HEK293 (cell line): Measurements from ENCODE around the gene CNGA4.
A peak's percentile ranks its signal among the peaks of the same experiment; 100 is the strongest.

Source experiments
- CTCF ChIA-PET: fragments of 350-600 bp; formaldehyde crosslinking; extraction: SDS; loops from one replicate; lab custom pipeline; 2021; ENCODE audit warnings: antibody characterized with exemption; lab: Yijun Ruan, JAX
- POLR2A ChIA-PET: fragments of 300-600 bp; formaldehyde crosslinking; extraction: SDS; loops from one replicate; lab custom pipeline; 2020; ENCODE audit warnings: antibody characterized with exemption, inconsistent platforms; lab: Yijun Ruan, JAX
- H3K27ac ChIP-seq: fragments of 200-500 bp; sonication (Bioruptor generic); 2 replicates; pipeline ENCODE4 v1.5.1; 2014; ENCODE audit warnings: low read depth, low read length, control low read depth, inconsistent platforms; ENCODE audit errors: extremely low read depth
- H3K36me3 ChIP-seq, 2 experiments: fragments of 200-500 bp in 1 of 2; sonication (Bioruptor generic) in 1 of 2; 1 replicate in 1 of 2; 2 replicates in 1 of 2; pipeline ENCODE4 v1.5.1; 2014 to 2017; ENCODE audit warnings: inconsistent platforms in 2 of 2, low read length in 2 of 2; ENCODE audit not compliant: control insufficient read depth in 2 of 2, insufficient read depth in 1 of 2
- H3K4me1 ChIP-seq: fragments of 200-500 bp; sonication (Bioruptor generic); 2 replicates; pipeline ENCODE4 v1.5.1; 2014; ENCODE audit warnings: mild to moderate bottlenecking, low read length, inconsistent platforms; ENCODE audit not compliant: control insufficient read depth, insufficient read depth
- H3K4me3 ChIP-seq: 2 replicates; pipeline ENCODE4 v1.5.1; 2011; ENCODE audit warnings: low read depth, mild to moderate bottlenecking, control low read depth, low read length, moderate library complexity
- H3K9me3 ChIP-seq: fragments of 200-500 bp; sonication (Bioruptor generic); 2 replicates; pipeline ENCODE4 v1.5.1; 2014; ENCODE audit warnings: low read depth, low read length, inconsistent platforms; ENCODE audit not compliant: control insufficient read depth, insufficient read depth
- GLIS1 ChIP-seq: fragments of 450-650 bp; formaldehyde crosslinking; IDR thresholded peaks from 2 replicates; pipeline ENCODE4 v1.5.1; 2016; ENCODE audit warnings: missing biosample characterization, missing genetic modification characterization
- HOXC10 ChIP-seq: sonication (generic); formaldehyde crosslinking; IDR thresholded peaks from 2 replicates; pipeline ENCODE4 v1.8.1; 2023; ENCODE audit warnings: mild to moderate bottlenecking, missing genetic modification reagents
- YY2 ChIP-seq: fragments of 450-650 bp; formaldehyde crosslinking; IDR thresholded peaks from 2 replicates; pipeline ENCODE4 v1.5.1; 2016; ENCODE audit warnings: missing biosample characterization, missing genetic modification characterization
- ZNF266 ChIP-seq: fragments of 450-650 bp; formaldehyde crosslinking; IDR thresholded peaks from 2 replicates; pipeline ENCODE4 v1.5.1; 2016; ENCODE audit warnings: missing biosample characterization, missing genetic modification characterization, low read depth
- ZNF341 ChIP-seq: fragments of 450-650 bp; formaldehyde crosslinking; IDR thresholded peaks from 2 replicates; pipeline ENCODE4; 2016; ENCODE audit warnings: low read depth, missing biosample characterization, missing genetic modification characterization
- ZNF473 ChIP-seq: fragments of 450-650 bp; formaldehyde crosslinking; IDR thresholded peaks from 2 replicates; pipeline ENCODE4 v1.5.1; 2017; ENCODE audit warnings: missing biosample characterization, missing genetic modification characterization
- ZNF549 ChIP-seq: fragments of 450-650 bp; IDR thresholded peaks from 2 replicates; pipeline ENCODE4 v1.5.1; 2018; ENCODE audit warnings: missing biosample characterization, missing genetic modification characterization, mild to moderate bottlenecking, inconsistent platforms, moderate library complexity
- ZNF555 ChIP-seq: fragments of 450-650 bp; formaldehyde crosslinking; conservative IDR thresholded peaks from 2 replicates; pipeline ENCODE4 v1.5.1; 2017; ENCODE audit warnings: missing biosample characterization, mild to moderate bottlenecking, missing genetic modification characterization, inconsistent platforms
- ZNF623 ChIP-seq: fragments of 450-650 bp; formaldehyde crosslinking; IDR thresholded peaks from 2 replicates; pipeline ENCODE4 v1.5.1; 2016; ENCODE audit warnings: missing biosample characterization, missing genetic modification characterization
- ZNF76 ChIP-seq: fragments of 450-650 bp; formaldehyde crosslinking; IDR thresholded peaks from 2 replicates; pipeline ENCODE4; 2016; ENCODE audit warnings: low read depth, missing biosample characterization, missing genetic modification characterization, borderline replicate concordance
- TF ChIP-seq, protein P1 (sequence below): fragments of 450-650 bp; formaldehyde crosslinking; IDR thresholded peaks from 2 replicates; pipeline ENCODE4 v1.5.1; 2016; ENCODE audit warnings: missing biosample characterization, missing genetic modification characterization, borderline replicate concordance
- TF ChIP-seq, protein P2 (sequence below): fragments of 450-650 bp; formaldehyde crosslinking; IDR thresholded peaks from 2 replicates; pipeline ENCODE4 v1.5.1; 2017; ENCODE audit warnings: missing biosample characterization, missing genetic modification characterization
- TF ChIP-seq, protein P3 (sequence below): fragments of 450-650 bp; formaldehyde crosslinking; IDR thresholded peaks from 2 replicates; pipeline ENCODE4; 2016; ENCODE audit warnings: missing biosample characterization, missing genetic modification characterization
- TF ChIP-seq, protein P4 (sequence below): fragments of 450-650 bp; formaldehyde crosslinking; IDR thresholded peaks from 2 replicates; pipeline ENCODE4 v1.5.1; 2017; ENCODE audit warnings: missing biosample characterization, missing genetic modification characterization
- TF ChIP-seq, protein P5 (sequence below): fragments of 450-650 bp; IDR thresholded peaks from 2 replicates; pipeline ENCODE4 v1.5.1; 2018; ENCODE audit warnings: missing biosample characterization, mild to moderate bottlenecking, missing genetic modification characterization

Gene CNGA4

DNA sequence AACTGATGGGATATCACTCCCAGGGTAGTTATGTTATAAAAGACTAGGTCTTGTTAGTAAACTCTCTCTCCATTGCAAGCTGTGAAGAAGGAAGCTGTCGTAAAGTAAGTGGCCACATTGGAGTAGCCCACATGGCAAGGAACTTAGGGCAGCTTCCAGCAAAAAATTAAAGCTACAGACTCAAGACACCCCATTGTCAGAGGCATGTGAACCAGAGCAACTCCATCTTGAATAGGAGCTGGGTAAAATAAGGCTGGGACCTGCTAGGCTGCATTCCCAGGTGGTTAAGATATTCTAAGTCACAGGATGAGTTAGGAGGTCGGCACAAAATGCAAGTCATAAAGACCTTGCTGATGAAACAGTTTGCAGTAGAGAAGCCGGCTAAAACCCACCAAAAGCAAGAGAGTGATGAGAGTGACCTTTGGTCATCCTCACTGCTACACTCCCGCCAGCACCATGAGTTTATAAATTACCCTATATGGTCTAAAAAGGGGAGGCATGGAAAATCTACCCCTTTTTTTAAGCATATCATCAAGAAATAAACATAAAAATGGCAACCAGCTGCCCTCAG lies 44.6 kb downstream of the CNGA4 start (continued):
- TF ChIP-seq, protein P1, sequence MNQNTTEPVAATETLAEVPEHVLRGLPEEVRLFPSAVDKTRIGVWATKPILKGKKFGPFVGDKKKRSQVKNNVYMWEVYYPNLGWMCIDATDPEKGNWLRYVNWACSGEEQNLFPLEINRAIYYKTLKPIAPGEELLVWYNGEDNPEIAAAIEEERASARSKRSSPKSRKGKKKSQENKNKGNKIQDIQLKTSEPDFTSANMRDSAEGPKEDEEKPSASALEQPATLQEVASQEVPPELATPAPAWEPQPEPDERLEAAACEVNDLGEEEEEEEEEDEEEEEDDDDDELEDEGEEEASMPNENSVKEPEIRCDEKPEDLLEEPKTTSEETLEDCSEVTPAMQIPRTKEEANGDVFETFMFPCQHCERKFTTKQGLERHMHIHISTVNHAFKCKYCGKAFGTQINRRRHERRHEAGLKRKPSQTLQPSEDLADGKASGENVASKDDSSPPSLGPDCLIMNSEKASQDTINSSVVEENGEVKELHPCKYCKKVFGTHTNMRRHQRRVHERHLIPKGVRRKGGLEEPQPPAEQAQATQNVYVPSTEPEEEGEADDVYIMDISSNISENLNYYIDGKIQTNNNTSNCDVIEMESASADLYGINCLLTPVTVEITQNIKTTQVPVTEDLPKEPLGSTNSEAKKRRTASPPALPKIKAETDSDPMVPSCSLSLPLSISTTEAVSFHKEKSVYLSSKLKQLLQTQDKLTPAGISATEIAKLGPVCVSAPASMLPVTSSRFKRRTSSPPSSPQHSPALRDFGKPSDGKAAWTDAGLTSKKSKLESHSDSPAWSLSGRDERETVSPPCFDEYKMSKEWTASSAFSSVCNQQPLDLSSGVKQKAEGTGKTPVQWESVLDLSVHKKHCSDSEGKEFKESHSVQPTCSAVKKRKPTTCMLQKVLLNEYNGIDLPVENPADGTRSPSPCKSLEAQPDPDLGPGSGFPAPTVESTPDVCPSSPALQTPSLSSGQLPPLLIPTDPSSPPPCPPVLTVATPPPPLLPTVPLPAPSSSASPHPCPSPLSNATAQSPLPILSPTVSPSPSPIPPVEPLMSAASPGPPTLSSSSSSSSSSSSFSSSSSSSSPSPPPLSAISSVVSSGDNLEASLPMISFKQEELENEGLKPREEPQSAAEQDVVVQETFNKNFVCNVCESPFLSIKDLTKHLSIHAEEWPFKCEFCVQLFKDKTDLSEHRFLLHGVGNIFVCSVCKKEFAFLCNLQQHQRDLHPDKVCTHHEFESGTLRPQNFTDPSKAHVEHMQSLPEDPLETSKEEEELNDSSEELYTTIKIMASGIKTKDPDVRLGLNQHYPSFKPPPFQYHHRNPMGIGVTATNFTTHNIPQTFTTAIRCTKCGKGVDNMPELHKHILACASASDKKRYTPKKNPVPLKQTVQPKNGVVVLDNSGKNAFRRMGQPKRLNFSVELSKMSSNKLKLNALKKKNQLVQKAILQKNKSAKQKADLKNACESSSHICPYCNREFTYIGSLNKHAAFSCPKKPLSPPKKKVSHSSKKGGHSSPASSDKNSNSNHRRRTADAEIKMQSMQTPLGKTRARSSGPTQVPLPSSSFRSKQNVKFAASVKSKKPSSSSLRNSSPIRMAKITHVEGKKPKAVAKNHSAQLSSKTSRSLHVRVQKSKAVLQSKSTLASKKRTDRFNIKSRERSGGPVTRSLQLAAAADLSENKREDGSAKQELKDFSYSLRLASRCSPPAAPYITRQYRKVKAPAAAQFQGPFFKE = no peak
- no peak for TF ChIP-seq ZNF473 (tag by site-specific recombination)
- TF ChIP-seq ZNF76 (tag by site-specific recombination) = no peak
- no peak for TF ChIP-seq ZNF266 (tag by site-specific recombination)
- TF ChIP-seq, protein P2, sequence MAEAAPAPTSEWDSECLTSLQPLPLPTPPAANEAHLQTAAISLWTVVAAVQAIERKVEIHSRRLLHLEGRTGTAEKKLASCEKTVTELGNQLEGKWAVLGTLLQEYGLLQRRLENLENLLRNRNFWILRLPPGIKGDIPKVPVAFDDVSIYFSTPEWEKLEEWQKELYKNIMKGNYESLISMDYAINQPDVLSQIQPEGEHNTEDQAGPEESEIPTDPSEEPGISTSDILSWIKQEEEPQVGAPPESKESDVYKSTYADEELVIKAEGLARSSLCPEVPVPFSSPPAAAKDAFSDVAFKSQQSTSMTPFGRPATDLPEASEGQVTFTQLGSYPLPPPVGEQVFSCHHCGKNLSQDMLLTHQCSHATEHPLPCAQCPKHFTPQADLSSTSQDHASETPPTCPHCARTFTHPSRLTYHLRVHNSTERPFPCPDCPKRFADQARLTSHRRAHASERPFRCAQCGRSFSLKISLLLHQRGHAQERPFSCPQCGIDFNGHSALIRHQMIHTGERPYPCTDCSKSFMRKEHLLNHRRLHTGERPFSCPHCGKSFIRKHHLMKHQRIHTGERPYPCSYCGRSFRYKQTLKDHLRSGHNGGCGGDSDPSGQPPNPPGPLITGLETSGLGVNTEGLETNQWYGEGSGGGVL (tag by site-specific recombination) = no peak
- TF ChIP-seq, protein P3, sequence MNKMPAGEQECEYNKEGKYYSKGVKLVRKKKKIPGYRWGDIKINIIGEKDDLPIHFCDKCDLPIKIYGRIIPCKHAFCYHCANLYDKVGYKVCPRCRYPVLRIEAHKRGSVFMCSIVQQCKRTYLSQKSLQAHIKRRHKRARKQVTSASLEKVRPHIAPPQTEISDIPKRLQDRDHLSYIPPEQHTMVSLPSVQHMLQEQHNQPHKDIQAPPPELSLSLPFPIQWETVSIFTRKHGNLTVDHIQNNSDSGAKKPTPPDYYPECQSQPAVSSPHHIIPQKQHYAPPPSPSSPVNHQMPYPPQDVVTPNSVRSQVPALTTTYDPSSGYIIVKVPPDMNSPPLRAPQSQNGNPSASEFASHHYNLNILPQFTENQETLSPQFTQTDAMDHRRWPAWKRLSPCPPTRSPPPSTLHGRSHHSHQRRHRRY = no peak
- no peak for TF ChIP-seq GLIS1 (tag by site-specific recombination)

DNA sequence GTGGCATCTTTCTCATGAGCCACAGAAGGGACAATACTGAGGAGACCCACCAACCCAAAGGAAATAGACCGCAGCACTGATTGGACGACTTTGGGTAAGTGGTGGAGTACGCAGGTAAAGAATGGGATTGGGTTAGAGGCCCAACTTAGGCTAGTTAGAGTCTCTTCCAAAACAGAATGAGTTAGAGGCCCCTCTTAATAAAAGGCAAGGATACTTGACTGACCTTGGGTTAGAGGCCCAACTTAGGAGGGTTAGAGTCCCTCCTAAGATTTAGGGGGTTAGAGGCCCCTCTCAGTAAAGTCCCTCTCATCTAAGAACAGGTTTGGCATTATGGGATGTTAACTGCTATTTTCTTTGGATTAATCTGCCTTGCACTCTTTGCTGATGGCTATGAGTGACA lies 45.4 kb downstream of the CNGA4 start:
- ChIA-PET POLR2A (no interaction called here), CTCF (no interaction called here)
- TF ChIP-seq ZNF623 (no peak), ZNF555 (tag by site-specific recombination) (no peak)
- H3K27ac ChIP-seq = no peak overlapping the region
- no peaks in the 10 kb centered on the region for H3K9me3 ChIP-seq
- H3K4me1 ChIP-seq = no peaks in the 10 kb centered on the region
- H3K4me3 ChIP-seq = no peak overlapping the region
- H3K36me3 ChIP-seq = no peaks in the 10 kb centered on the region

DNA sequence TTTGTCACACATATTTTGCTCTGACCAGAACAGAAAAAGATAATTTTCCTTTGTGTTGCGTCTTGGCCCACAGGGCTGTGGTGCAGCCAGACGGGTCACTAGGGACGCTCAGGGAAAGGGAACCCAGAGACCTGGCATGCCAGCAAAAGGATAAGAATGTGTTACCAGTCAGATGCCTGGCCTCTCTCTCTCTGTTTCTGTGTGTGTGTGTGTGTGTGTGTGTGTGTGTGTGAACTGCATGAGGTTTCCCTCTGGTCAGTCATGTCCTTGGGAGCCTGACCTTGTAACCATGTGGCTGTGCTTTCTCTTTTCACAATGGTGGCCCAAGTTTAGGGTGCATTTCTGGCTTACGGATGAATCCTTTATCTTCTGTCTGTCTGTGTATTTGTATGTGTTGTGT lies 46.1 kb downstream of the CNGA4 start:
- H3K4me1 ChIP-seq = no peaks in the 10 kb centered on the region
- no peaks in the 10 kb centered on the region for H3K36me3 ChIP-seq
- POLR2A ChIA-PET = no interaction called here
- CTCF ChIA-PET = interaction anchor here (0.6 to 1.3 kb wide), 4 partner anchors 26 to 258 kb away, joined by 3 read pairs; no protein-coding TSS in a partner anchor
- no peaks in the 10 kb centered on the region for H3K9me3 ChIP-seq
- H3K27ac ChIP-seq = no peak overlapping the region
- TF ChIP-seq, protein P4, sequence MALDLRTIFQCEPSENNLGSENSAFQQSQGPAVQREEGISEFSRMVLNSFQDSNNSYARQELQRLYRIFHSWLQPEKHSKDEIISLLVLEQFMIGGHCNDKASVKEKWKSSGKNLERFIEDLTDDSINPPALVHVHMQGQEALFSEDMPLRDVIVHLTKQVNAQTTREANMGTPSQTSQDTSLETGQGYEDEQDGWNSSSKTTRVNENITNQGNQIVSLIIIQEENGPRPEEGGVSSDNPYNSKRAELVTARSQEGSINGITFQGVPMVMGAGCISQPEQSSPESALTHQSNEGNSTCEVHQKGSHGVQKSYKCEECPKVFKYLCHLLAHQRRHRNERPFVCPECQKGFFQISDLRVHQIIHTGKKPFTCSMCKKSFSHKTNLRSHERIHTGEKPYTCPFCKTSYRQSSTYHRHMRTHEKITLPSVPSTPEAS = 0 out of 2 replicates have a peak, but pooled peaks have one; percentile 12
- TF ChIP-seq ZNF473 (tag by site-specific recombination) (no peak), ZNF549 (tag by site-specific recombination) (no peak), ZNF341 (tag by site-specific recombination) (no peak), HOXC10 (CRISPR knock-in tag) (no peak), YY2 (tag by site-specific recombination) (no peak)
- TF ChIP-seq, protein P5, sequence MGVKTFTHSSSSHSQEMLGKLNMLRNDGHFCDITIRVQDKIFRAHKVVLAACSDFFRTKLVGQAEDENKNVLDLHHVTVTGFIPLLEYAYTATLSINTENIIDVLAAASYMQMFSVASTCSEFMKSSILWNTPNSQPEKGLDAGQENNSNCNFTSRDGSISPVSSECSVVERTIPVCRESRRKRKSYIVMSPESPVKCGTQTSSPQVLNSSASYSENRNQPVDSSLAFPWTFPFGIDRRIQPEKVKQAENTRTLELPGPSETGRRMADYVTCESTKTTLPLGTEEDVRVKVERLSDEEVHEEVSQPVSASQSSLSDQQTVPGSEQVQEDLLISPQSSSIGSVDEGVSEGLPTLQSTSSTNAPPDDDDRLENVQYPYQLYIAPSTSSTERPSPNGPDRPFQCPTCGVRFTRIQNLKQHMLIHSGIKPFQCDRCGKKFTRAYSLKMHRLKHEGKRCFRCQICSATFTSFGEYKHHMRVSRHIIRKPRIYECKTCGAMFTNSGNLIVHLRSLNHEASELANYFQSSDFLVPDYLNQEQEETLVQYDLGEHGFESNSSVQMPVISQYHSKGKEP (tag by site-specific recombination) = no peak
- no peak overlapping the region for H3K4me3 ChIP-seq
